Spleen (tissue), 11 donors: ENCODE data around the gene GPR141. TPM values are rescaled to one million over a fixed set of nuclear protein-coding genes. Genes with fewer than 3 reads are reported as not detected.
"Not testable (repeated sequence)": the region's sequence is repeated elsewhere in the genome, so short reads cannot be mapped to it uniquely, and the experiment has no call there.

Experiments
- DNase-seq: peaks from one replicate; pipeline ENCODE4 v3.0.0-alpha.2; 2020
- H3K27ac ChIP-seq, 8 donors: fragments of 200-600 bp; sonication (generic) in 7 of 8; 1 replicate in 4 of 8; 2 replicates in 4 of 8; pipeline versions ENCODE4 v1.5.0 to v1.8.0; 2016 to 2021; ENCODE audit warnings: inconsistent platforms in 4 of 8, mild to moderate bottlenecking in 4 of 8, moderate library complexity in 1 of 8
- H3K27me3 ChIP-seq, 7 donors: fragments of 200-600 bp; sonication (generic) in 6 of 7; replicated peaks in 1 of 7; 1 replicate in 4 of 7; 2 replicates in 3 of 7; pipeline versions ENCODE4 v1.5.0 to v1.8.0; 2016 to 2021; ENCODE audit warnings: inconsistent platforms in 3 of 7, mild to moderate bottlenecking in 1 of 7
- H3K36me3 ChIP-seq, 6 donors: fragments of 200-600 bp; sonication (generic) in 5 of 6; 1 replicate in 4 of 6; 2 replicates in 2 of 6; pipeline versions ENCODE4 v1.5.0 to v1.8.0; 2016 to 2021; ENCODE audit warnings: inconsistent platforms in 2 of 6
- H3K4me1 ChIP-seq, 6 donors: fragments of 200-600 bp; sonication (generic) in 5 of 6; 1 replicate in 3 of 6; 2 replicates in 3 of 6; pipeline versions ENCODE4 v1.5.0 to v1.8.0; 2016 to 2021; ENCODE audit warnings: inconsistent platforms in 3 of 6
- H3K4me3 ChIP-seq, 8 donors: fragments of 200-600 bp; sonication (generic) in 7 of 8; 1 replicate in 4 of 8; 2 replicates in 4 of 8; pipeline versions ENCODE4 v1.5.0 to v1.8.0; 2016 to 2021; ENCODE audit warnings: inconsistent platforms in 4 of 8, mild to moderate bottlenecking in 4 of 8, moderate library complexity in 2 of 8
- H3K9me3 ChIP-seq, 8 donors: fragments of 200-600 bp; sonication (generic) in 7 of 8; 1 replicate in 4 of 8; 2 replicates in 4 of 8; pipeline versions ENCODE4 v1.5.0 to v1.8.0; 2016 to 2021; ENCODE audit warnings: inconsistent platforms in 4 of 8
- CTCF ChIP-seq, 11 experiments: fragments of 200-600 bp in 7 of 11; fragments of 450-650 bp in 4 of 11; sonication (generic) in 4 of 11; IDR thresholded peaks in 8 of 11; conservative IDR thresholded peaks in 3 of 11; 1 replicate in 7 of 11; 2 replicates in 4 of 11; pipeline versions ENCODE4 v1.4.0 to v1.8.0; 2016 to 2021; ENCODE audit warnings: antibody characterized with exemption in 11 of 11, inconsistent platforms in 4 of 11, mild to moderate bottlenecking in 1 of 11
- POLR2A ChIP-seq, 3 donors: fragments of 450-650 bp; IDR thresholded peaks; one replicate each; pipeline ENCODE4 v1.5.1; 2017; ENCODE audit warnings: antibody characterized with exemption in 3 of 3, mild to moderate bottlenecking in 1 of 3
- POLR2AphosphoS5 ChIP-seq, 3 donors: sonication (generic); formaldehyde crosslinking; IDR thresholded peaks; one replicate each; pipeline ENCODE4 v1.5.1; 2017; ENCODE audit warnings: antibody characterized with exemption in 3 of 3
- WGBS, 5 donors: extraction: QIAGEN DNeasy Blood & Tissue Kit in 3 of 5; methylation state at CpG; one replicate each; pipeline versions ENCODE4 v1.1.5 to v1.1.7; 2013 to 2018; 5-methylcytosine and 5-hydroxymethylcytosine counted together
- intact Hi-C: fragments of 100-400 bp; cut with DNase I; formaldehyde crosslinking; loops from one replicate; pipeline ENCODE4 v1.15.0; 2023; ENCODE audit warnings: low total_unique reads
- polyA plus RNA-seq, 3 donors: library from polyadenylated mRNA; stranded (reverse); fragments of 200-250 nt; gene quantifications; one replicate each; pipeline ENCODE4 v1.2.1, GENCODE V29; 2013
- total RNA-seq, 7 donors: library from RNA; depleted of rRNA in 3 of 7; stranded (reverse); fragments of >200 nt in 3 of 7; fragmentation: NEBNext Ultra II Directional in 4 of 7; extraction: Animal tissue kit (Norgen Biotek cat#: 25700) in 4 of 7; gene quantifications; one replicate each; pipeline versions ENCODE4 v1.1.0 to v1.2.1, GENCODE V29; 2016 to 2021
- donor health status: healthy with polysubstance abuse.
- donor health status: DM: no; HTN: no; CAD: no; lungs with moderate emphysema.
- donor health status: DM: no; HTN: no; CAD: no.
- donor health status: Bipolar disorder and iron deficiency.
- donor health status: healthy.
- donor health status: DM: no; HTN: no; CAD: no.
- donor health status: DM: yes; HTN: yes; CAD: no.

Gene GPR141
- total and polyA plus RNA-seq, 10 donors = 0.20 to 37.4 (median 9.7) TPM

- no peak for DNase-seq
- no peaks in the 10 kb centered on the region for H3K36me3 ChIP-seq
- TF ChIP-seq CTCF (IDR thresholded peaks at IDR 0.05 in 8 of 11, conservative IDR thresholded peaks at IDR 0.05 in 3 of 11) (no peak), POLR2AphosphoS5 (IDR thresholded peaks at IDR 0.05) (no peak)
- H3K27me3 ChIP-seq = peaks cover 0 to 18% (median 0%) of the 10 kb centered on the region in 7 donors
- H3K4me3 ChIP-seq = no peak overlapping the region
- intact Hi-C loops = no loop called here
- peaks cover 4 to 44% (median 20%) of the 10 kb centered on the region in 6 donors for H3K4me1 ChIP-seq
- no peaks in the 10 kb centered on the region for H3K9me3 ChIP-seq
- 80 to 94% (median 92%) methylated on average over 2 of the region's 2 CpGs for WGBS, 5 donors
- H3K27ac ChIP-seq = peak overlapping the region in 2 of 8 donors; percentile 6 to 51
Observed at GRCh38 chr7:37698782-37699181, 15.2 kb downstream of the GPR141 start.

- peaks cover 4 to 42% (median 14%) of the 10 kb centered on the region in 6 donors for H3K4me1 ChIP-seq
- H3K9me3 ChIP-seq = no peaks in the 10 kb centered on the region
- no peak overlapping the region for H3K4me3 ChIP-seq
- DNase-seq = no peak
- H3K27ac ChIP-seq = peak overlapping the region in 5 of 8 donors; percentile 25 to 71 (median 53)
- no peaks in the 10 kb centered on the region for H3K36me3 ChIP-seq
- no peak for TF ChIP-seq POLR2AphosphoS5 (IDR thresholded peaks at IDR 0.05)
- no peak for TF ChIP-seq CTCF (IDR thresholded peaks at IDR 0.05 in 8 of 11, conservative IDR thresholded peaks at IDR 0.05 in 3 of 11)
- TF ChIP-seq POLR2A (IDR thresholded peaks at IDR 0.05) = no peak
- H3K27me3 ChIP-seq = no peaks in the 10 kb centered on the region
- WGBS, 5 donors = 47 to 85% (median 67%) methylated on average over 2 of the region's 2 CpGs
- intact Hi-C loops = no loop called here
Observed at GRCh38 chr7:37701769-37702168, 18.2 kb downstream of the GPR141 start.

GRCh38 chr7:37703361-37703760 lies 19.8 kb downstream of the GPR141 start:
- no peak overlapping the region for H3K4me3 ChIP-seq
- peak overlapping the region in 3 of 8 donors; percentile 13 to 61 (median 52) for H3K27ac ChIP-seq
- intact Hi-C loops = no loop called here
- no peaks in the 10 kb centered on the region for H3K9me3 ChIP-seq
- no peak for DNase-seq
- no peak for TF ChIP-seq POLR2A (IDR thresholded peaks at IDR 0.05)
- no peak for TF ChIP-seq CTCF (IDR thresholded peaks at IDR 0.05 in 8 of 11, conservative IDR thresholded peaks at IDR 0.05 in 3 of 11)
- TF ChIP-seq POLR2AphosphoS5 (IDR thresholded peaks at IDR 0.05) = no peak
- no peaks in the 10 kb centered on the region for H3K36me3 ChIP-seq
- H3K4me1 ChIP-seq = peaks cover 4 to 52% (median 14%) of the 10 kb centered on the region in 6 donors
- no peaks in the 10 kb centered on the region for H3K27me3 ChIP-seq

- H3K27ac ChIP-seq = peak overlapping the region in 2 of 8 donors; percentile 1 to 10
- H3K9me3 ChIP-seq, H3K36me3 ChIP-seq, H3K27me3 ChIP-seq, H3K4me3 ChIP-seq, intact Hi-C loops, DNase-seq: not testable (repeated sequence)
- peaks cover 4 to 52% (median 14%) of the 10 kb centered on the region in 6 donors for H3K4me1 ChIP-seq
- 80 to 89% (median 88%) methylated on average over 4 of the region's 4 CpGs for WGBS, 5 donors
Observed at GRCh38 chr7:37704328-37704833, 20.8 kb downstream of the GPR141 start.

GRCh38 chr7:37705976-37706375 lies 22.4 kb downstream of the GPR141 start:
- intact Hi-C loops = no loop called here
- 71 to 97% (median 86%) methylated on average over 6 of the region's 6 CpGs for WGBS, 5 donors
- H3K27me3 ChIP-seq = no peaks in the 10 kb centered on the region
- DNase-seq = no peak
- H3K4me1 ChIP-seq = peaks cover 4 to 56% (median 14%) of the 10 kb centered on the region in 6 donors
- no peak overlapping the region for H3K4me3 ChIP-seq
- no peak for TF ChIP-seq POLR2AphosphoS5 (IDR thresholded peaks at IDR 0.05)
- TF ChIP-seq POLR2A (IDR thresholded peaks at IDR 0.05) = no peak
- TF ChIP-seq CTCF (IDR thresholded peaks at IDR 0.05 in 8 of 11, conservative IDR thresholded peaks at IDR 0.05 in 3 of 11) = no peak
- H3K9me3 ChIP-seq = no peaks in the 10 kb centered on the region
- H3K36me3 ChIP-seq = no peaks in the 10 kb centered on the region
- H3K27ac ChIP-seq = peak overlapping the region in 3 of 8 donors; percentile 4 to 50 (median 40)
